ENCODE results near the gene PRDX1.
"Not testable (repeated sequence)": the region's sequence is repeated elsewhere in the genome, so short reads cannot be mapped to it uniquely, and the experiment has no call there.

The PRDX1 gene

DNA sequence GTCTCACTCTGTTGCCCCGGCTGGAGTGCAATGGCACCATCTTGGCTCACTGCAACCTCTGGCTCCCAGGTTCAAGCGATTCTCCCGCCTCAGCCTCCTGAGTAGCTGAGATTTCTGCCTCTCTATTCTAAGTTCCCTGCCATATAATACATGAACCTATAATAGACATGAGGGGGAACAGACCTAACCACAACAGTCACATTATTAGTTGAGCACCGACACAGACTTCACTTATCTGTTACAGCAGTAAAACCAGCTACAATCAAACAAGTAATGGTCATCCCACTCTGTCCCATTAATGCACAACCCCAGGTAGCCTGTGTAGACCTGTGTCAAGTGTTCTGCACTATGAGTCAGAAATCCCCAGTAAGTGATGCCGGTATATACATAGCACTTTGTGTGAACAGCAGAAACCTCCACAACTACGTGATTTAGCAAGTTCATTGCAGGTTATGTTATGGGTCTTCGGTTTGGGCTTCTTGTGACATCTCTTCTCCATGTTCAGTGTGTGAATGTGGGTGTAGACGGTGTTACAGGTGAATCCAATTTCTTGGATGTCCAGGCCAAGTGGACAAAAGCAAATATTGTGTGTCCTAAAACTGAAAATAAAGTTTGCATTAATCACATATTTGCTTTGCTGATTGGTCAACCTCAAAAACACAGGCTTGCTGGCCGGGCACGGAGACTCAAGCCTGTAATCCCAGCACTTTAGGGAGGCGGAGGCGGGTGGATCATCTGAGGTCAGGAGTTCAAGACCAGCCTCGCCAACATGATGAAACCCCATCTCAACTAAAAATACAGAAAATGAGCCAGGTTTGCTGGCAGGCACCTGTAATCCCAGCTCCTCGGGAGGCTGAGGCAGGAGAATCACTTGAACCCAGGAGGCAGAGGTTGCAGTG lies 18.0 kb downstream of the PRDX1 start:
- no peak for DNase-seq (ENCODE audit: low spot score)

GRCh38 chr1:45501505-45501859 lies 20.2 kb downstream of the PRDX1 start:
- DNase-seq (ENCODE audit: low spot score) = no peak

- DNase-seq (ENCODE audit: low spot score) = no peak
These were observed 22.3 kb downstream of the PRDX1 start for GRCh38 chr1:45499415-45499769.

GRCh38 chr1:45498279-45498678 lies 23.4 kb downstream of the PRDX1 start:
- no peak for DNase-seq (ENCODE audit: low spot score)

DNA sequence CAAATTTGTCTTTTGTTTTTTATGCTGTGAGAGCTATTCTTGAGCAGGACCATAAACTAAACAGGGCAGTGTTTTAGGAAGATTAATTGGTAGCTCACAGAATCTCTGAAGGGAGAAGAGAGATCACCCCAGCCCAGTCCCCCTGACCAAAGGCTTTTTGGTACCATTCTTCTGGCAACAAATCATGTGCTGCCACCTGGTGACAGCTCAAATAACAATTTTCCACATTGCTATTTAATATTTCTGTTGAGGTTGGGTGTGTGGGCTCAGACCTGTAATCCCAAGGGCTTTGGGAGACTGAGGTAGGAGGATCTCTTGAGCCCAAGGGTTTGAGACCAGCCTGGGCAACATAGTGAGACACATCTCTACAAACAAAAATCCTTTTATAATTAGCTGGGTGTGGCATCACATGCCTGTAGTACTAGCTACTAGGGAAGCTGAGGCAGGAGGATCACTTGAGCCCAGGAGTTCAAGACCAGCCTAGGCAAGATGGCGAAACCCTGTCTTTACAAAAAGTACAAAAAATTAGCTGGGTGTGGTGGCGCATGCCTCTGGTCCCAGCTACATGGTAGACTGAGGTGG lies 28.5 kb downstream of the PRDX1 start:
- DNase-seq (ENCODE audit: low spot score) = peak; percentile 59

- DNase-seq (ENCODE audit: low spot score) = no peak
These were observed 29.0 kb downstream of the PRDX1 start for GRCh38 chr1:45492691-45493090.

- no peak for DNase-seq (ENCODE audit: low spot score)
These were observed 30.0 kb downstream of the PRDX1 start for GRCh38 chr1:45491487-45492260.

DNA sequence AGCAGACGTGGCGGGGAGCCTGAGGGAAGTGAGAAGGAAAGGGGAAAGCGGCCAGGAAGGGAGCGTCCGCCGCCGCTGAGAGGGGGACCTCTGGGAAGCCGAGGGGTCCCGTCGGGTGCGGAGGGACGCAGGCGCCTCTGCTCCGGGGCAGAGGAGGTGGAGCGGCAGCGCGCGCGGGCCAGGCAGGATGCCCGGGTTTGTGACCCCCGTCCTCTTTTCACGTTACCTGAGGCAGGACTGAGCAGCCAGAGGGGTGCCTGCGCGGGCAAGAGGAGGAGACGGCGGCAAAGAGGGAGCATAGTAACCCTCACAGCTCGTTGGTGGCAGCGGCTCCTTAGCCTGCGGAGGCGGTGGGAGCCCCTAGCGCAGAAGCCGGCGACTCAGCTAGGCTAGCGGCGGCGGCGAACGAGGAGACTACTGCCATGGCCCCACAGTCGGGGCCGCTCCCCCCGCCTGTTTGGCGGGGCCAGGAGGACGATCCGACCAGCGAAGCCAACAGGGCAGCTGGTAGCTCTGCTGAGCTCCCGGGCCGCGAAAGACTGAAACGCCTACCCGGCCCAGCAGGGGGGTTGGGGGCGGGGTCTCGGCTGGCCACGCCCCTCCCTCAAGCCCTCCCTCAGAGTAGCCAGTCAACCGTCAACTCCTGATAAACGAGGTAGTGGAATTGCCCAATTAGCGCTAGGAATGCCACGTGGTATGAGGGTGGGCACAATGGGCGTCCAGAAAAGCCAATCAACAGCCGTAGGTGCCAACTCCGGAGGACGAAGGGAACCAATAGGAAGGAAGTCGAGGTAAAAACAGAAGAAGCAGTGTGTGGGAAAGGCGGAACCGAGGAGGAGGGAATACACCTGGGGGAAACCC lies 30.8 kb downstream of the PRDX1 start, which contains the start of gene TESK2:
TSS of gene TESK2 (minus strand) at position 538 of the 861 bp plus-strand sequence. CDS start 33,378 bp downstream, outside the sequence.
- peak; percentile 91 for DNase-seq (ENCODE audit: low spot score)

DNA sequence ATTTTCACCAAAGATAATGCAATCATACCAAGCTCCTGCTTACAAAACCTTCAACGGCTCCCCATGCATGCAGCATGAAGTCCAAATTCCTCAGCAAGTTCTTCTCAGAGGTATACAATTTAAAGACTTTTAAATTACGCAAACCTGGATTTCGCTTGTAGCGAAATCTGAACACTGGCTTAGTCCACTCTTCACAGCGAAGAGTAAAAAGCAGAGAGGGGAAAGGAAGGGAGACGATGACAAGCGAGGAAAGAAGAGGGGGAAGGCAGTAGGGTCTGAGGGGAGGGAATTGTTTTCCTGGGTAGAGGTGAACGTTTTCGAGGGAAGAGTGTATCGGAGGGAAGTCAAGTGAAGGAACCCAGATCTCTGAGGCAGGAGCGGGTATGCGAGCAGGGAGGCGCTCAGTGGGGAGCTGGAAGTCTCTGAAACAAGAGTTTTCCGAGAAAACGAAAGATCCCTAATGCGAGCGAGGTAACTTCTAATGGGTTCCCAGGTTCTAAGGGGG lies 31.5 kb downstream of the PRDX1 start:
- DNase-seq (ENCODE audit: low spot score) = no peak

DNA sequence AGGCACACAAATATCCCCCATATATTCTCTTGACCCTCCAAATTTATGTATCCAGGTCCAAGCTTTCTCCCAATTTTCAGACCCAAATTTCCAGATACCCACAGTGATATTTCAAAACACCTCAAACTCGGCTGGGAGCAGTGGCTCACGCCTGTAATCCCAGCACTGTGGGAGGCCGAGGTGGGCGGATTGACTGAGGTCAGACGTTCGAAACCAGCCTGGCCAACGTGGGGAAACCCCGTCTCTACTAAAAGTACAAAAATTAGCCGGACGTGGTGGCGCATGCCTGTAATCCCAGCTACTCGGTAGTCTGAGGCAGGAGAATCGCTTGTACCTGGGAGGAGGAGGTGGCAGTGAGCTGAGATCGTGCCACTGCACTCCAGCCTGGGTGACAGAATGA lies 32.3 kb downstream of the PRDX1 start:
- not testable (repeated sequence) for DNase-seq (ENCODE audit: low spot score)

DNA sequence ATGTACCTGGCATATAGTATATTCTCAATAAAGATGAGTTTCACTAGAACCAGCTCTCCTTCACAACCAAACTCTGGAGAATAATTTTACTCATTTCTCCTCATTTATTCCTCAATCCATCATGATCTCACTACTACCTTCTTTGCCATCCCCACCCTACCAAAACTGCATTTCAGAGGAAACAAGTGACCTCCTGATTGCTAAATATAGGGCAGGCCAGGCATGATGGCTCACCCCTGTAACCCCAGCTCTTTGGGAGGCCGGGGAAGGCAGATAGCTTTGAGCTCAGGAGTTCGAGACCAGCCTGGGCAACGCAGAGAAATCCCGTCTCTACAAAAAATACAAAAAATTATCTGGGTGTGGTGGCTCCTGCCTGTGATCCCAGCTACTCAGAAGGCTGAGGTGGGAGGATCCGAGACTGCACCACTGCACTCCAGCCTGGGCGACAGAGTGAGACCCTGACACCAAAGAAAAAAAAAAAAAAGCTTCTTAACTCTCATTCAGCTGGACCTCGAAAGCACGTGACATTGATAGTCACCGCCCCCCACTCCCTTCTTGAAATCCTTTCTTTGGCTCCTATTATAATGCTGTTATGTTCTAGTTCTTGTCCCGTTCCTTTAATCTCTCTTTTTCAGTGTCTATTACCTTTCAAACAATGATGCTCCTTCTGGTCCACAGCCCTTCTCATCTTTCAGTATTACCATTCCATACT lies 32.9 kb downstream of the PRDX1 start:
- DNase-seq (ENCODE audit: low spot score) = no peak

GRCh38 chr1:45485949-45486348 lies 35.7 kb downstream of the PRDX1 start:
- DNase-seq (ENCODE audit: low spot score) = no peak

- DNase-seq (ENCODE audit: low spot score) = no peak
These were observed 42.5 kb downstream of the PRDX1 start for GRCh38 chr1:45479039-45479748.

DNA sequence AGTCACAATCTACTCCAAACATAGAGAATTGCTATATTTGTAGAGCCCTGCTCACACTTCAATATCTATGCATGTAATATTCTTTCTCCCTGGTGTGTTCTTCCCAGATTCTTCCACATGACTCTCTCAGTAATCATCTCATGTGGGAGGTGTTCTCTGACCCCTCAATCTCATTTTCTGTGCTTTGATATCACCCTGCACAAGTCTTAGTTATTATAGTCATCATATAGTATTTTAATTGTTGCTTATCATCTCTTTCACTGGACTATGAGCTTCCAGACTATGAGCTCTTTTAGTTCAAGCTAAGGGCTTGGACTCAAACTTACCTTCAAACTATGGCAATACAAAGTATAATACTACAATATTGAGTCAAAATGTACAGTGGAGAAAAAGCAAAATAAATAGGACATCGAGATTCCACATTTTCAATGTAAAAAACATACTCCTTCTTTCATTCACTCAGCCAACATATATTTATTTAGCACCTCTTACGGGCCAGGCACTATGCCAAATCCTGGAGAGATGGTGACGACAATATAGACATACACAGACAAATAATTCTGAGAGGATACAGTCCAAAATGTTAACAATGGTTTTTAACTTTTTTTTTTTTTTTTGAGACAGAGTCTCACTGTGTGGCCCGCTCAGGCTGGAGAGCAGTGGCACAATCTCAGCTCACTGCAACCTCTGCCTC lies 43.4 kb downstream of the PRDX1 start:
- no peak for DNase-seq (ENCODE audit: low spot score)

DNA sequence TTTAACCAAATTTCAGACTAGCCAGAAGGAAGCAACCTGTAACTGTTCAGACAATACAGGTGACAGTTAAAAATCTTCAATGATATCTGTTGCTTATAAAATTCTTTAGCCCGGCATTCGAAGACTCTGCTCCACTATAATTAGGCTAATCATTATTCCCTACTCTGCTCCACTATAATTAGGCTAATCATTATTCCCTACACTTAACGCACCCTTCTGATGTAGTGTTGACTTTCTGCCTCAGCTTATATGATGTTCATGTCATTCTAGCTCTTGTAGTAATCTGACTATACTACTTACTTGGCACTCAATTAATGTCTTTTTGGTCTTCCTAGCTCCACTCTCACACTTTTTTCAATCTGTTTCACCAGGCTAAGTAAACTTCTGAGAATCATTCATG lies 44.0 kb downstream of the PRDX1 start:
- DNase-seq (ENCODE audit: low spot score) = no peak

DNA sequence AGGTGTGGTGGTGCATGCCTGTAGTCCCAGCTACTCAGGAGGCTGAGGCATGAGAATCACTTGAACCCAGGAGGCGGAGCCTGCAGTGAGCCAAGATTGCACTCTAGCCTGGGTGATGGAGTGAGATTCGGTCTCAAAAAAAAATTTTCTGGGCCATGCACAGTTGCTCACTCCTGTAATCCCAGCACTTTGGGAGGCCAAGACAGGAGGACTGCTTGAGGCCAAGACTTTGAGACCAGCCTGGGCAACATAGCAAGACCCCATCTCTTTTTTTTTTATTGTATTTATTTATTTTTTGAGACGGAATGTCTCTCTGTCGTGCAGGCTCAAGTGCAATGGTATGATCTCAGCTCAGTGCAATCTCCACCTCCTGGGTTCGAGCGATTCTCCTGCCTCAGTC lies 47.5 kb downstream of the PRDX1 start:
- DNase-seq (ENCODE audit: low spot score) = not testable (repeated sequence)

DNA sequence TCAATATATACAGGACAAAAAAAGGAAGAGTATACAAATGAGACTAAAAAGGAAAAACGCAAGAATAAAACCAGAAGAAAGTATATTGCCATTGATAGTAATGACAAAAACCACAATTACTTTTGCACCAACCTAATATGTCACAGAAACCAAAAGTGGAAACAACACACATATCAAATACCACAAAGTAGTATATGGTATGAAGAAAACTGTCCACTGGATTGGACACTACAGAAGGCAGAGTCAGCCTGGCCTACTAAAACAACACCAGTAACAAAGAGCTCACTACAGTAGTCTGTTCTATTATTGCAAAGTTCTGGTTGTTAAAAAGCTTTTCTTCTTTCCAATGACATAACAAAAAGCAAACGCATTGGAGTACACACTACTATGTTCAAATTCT lies 48.4 kb downstream of the PRDX1 start:
- DNase-seq (ENCODE audit: low spot score) = no peak

- no peak for DNase-seq (ENCODE audit: low spot score)
These were observed 51.3 kb downstream of the PRDX1 start for GRCh38 chr1:45470306-45470798.

DNA sequence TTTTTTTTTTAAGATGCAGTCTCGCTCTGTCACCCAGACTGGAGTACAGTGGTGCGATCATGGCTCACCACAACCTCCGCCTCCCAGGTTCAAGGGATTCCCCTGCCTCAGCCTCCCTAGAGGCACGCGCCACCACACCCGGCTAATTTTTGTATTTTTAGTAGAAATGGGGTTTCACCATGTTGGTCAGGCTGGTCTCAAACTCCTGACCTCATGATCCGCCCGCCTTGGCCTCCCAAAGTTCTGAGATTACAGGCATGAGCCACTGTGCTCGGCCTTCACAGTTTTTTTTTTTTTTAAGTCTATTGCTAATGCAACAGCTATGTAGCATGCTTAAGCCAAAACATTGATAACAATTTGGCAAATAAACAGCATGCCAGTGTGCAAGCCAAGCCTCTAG lies 54.3 kb downstream of the PRDX1 start:
- DNase-seq (ENCODE audit: low spot score) = not testable (repeated sequence)

DNA sequence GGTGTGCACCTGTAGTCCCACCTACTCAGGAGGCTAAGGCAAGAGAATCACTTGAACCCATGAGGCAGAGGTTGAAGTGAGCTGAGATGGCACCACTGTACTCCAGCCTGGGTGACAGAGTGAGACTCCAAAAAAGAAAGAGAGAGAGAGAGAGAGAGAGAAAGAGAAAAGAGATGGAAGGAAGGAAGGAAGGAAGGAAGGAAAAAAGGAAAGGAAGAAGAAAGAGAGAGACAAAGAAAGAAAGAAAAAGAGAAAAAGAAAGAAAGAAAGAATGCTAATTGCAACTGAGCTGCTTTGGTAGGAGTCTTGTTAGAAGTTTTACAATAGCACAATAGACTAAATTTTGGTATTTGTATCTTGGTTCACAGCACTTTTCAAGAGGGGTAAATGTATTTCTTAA lies 56.4 kb downstream of the PRDX1 start:
- DNase-seq (ENCODE audit: low spot score) = no peak

All from D341Med (cell line).